Neural cell (in vitro differentiated cells): ENCODE results near the gene FGF1. TPM values are rescaled to one million over a fixed set of nuclear protein-coding genes. Genes with fewer than 3 reads are reported as not detected.

Experiments used
- H2AFZ ChIP-seq: fragments of 200-600, 300-800 bp; sonication (generic), shearing (Covaris generic); 2 replicates; pipeline ENCODE4 v1.6.0; 2014; ENCODE audit warnings: low read depth, mild to moderate bottlenecking, antibody characterized with exemption, low read length, moderate library complexity
- H3F3A ChIP-seq: fragments of 200-600 bp; shearing (Covaris generic); 2 replicates; pipeline ENCODE4 v1.6.1; 2016; ENCODE audit warnings: mild to moderate bottlenecking, moderate library complexity, mixed read lengths, antibody characterized with exemption, low read length; ENCODE audit not compliant: insufficient read depth, poor library complexity, severe bottlenecking
- H3K27ac ChIP-seq: fragments of 200-600, 300-800 bp; sonication (generic), shearing (Covaris generic); 2 replicates; pipeline ENCODE4 v1.5.1; 2014; ENCODE audit warnings: mild to moderate bottlenecking, low read length, moderate library complexity
- H3K27me3 ChIP-seq: fragments of 300-800, 200-600 bp; sonication (generic), shearing (Covaris generic); 2 replicates; pipeline ENCODE4 v1.6.0; 2014; ENCODE audit warnings: mild to moderate bottlenecking, low read depth, low read length, moderate library complexity; ENCODE audit not compliant: insufficient read depth
- H3K36me3 ChIP-seq: fragments of 300-800, 200-600 bp; sonication (generic), shearing (Covaris generic); 2 replicates; pipeline ENCODE4 v1.5.1; 2014; ENCODE audit warnings: mild to moderate bottlenecking, antibody characterized with exemption, low read length, moderate library complexity; ENCODE audit not compliant: insufficient read depth
- H3K4me2 ChIP-seq: fragments of 300-800, 200-600 bp; sonication (generic), shearing (Covaris generic); 2 replicates; pipeline ENCODE4 v1.6.0; 2014; ENCODE audit warnings: mild to moderate bottlenecking, low read length
- H3K4me3 ChIP-seq: fragments of 300-800, 200-600 bp; sonication (generic), shearing (Covaris generic); 2 replicates; pipeline ENCODE4 v1.5.1; 2014; ENCODE audit warnings: mild to moderate bottlenecking, low read length, moderate library complexity
- H3K79me2 ChIP-seq: fragments of 200-600 bp; shearing (Covaris generic); replicated peaks from 2 replicates; pipeline ENCODE4 v1.6.0; 2014; ENCODE audit warnings: mild to moderate bottlenecking, low read length, moderate library complexity; ENCODE audit not compliant: insufficient read depth
- H3K9ac ChIP-seq: fragments of 300-800, 200-600 bp; sonication (generic), shearing (Covaris generic); 2 replicates; pipeline ENCODE4 v1.6.1; 2016; ENCODE audit warnings: mild to moderate bottlenecking, low read length, mixed read lengths
- H3K9me2 ChIP-seq: fragments of 200-600 bp; shearing (Covaris generic); 2 replicates; pipeline ENCODE4 v1.6.1; 2016; ENCODE audit warnings: mild to moderate bottlenecking, low read length, mixed read lengths; ENCODE audit not compliant: insufficient read depth
- H3K9me3 ChIP-seq: fragments of 200-600, 300-800 bp; sonication (generic), shearing (Covaris generic); 2 replicates; pipeline ENCODE4 v1.6.1; 2016; ENCODE audit warnings: mild to moderate bottlenecking, mixed run types, low read length, moderate library complexity, mixed read lengths
- H4K20me1 ChIP-seq: fragments of 200-600 bp; shearing (Covaris generic); 2 replicates; pipeline ENCODE4 v1.6.1; 2016; ENCODE audit warnings: mild to moderate bottlenecking, mixed run types; ENCODE audit not compliant: insufficient read depth
- CTCF ChIP-seq: fragments of 450-650 bp; IDR thresholded peaks from 2 replicates; pipeline ENCODE4 v1.5.1; 2014; ENCODE audit warnings: antibody characterized with exemption, mild to moderate bottlenecking, moderate library complexity; ENCODE audit not compliant: poor library complexity, severe bottlenecking
- EP300 ChIP-seq: fragments of 450-650 bp; conservative IDR thresholded peaks from 2 replicates; pipeline ENCODE4 v1.6.1; 2014; ENCODE audit warnings: antibody characterized with exemption, mild to moderate bottlenecking, moderate library complexity; ENCODE audit not compliant: poor library complexity, severe bottlenecking
- EZH2 ChIP-seq: fragments of 200-600, 300-800 bp; shearing (Covaris generic), sonication (generic); IDR thresholded peaks from 2 replicates; pipeline ENCODE4 v1.6.1; 2014; ENCODE audit warnings: antibody characterized with exemption, low read length, borderline replicate concordance, mild to moderate bottlenecking; ENCODE audit not compliant: insufficient read depth, poor library complexity, severe bottlenecking
- MXI1 ChIP-seq: fragments of 450-650 bp; conservative IDR thresholded peaks from 2 replicates; pipeline ENCODE4 v1.6.1; 2014; ENCODE audit warnings: antibody characterized with exemption, mild to moderate bottlenecking; ENCODE audit not compliant: poor library complexity, severe bottlenecking
- POLR2AphosphoS5 ChIP-seq: IDR thresholded peaks from 2 replicates; pipeline ENCODE4 v1.6.1; 2012
- REST ChIP-seq: IDR thresholded peaks from 2 replicates; pipeline ENCODE4 v1.6.1; 2012; ENCODE audit warnings: borderline replicate concordance
- TAF1 ChIP-seq: IDR thresholded peaks from 2 replicates; pipeline ENCODE4 v1.6.1; 2012; ENCODE audit warnings: low read depth
- polyA plus RNA-seq: library from polyadenylated mRNA; depleted of rRNA; stranded (reverse); fragments of >200 nt; gene quantifications from 2 replicates; pipeline ENCODE4 v1.2.3, GENCODE V29; 2014

FGF1 gene
- polyA plus RNA-seq, 1 donor from 2014 or later, result not detected

- H3K79me2 ChIP-seq, result no peaks in the 10 kb centered on the region
- TF ChIP-seq CTCF (no peak), REST (no peak), POLR2AphosphoS5 (no peak)
- H4K20me1 ChIP-seq, result no peaks in the 10 kb centered on the region
- no peak overlapping the region for H3K27ac ChIP-seq
- H3K4me2 ChIP-seq, result no peak overlapping the region
- H3K9me3 ChIP-seq, result no peaks in the 10 kb centered on the region
- no peaks in the 10 kb centered on the region for H3K36me3 ChIP-seq
- H3K27me3 ChIP-seq, result no peaks in the 10 kb centered on the region
- H3K9me2 ChIP-seq, result no peaks in the 10 kb centered on the region
- no peak overlapping the region for H2AFZ ChIP-seq
- no peak overlapping the region for H3K9ac ChIP-seq
- H3K4me3 ChIP-seq, result no peak overlapping the region
- no peaks in the 10 kb centered on the region for H3F3A ChIP-seq
These were observed 44.2 kb downstream of the FGF1 start for GRCh38 chr5:142641711-142642110.

DNA sequence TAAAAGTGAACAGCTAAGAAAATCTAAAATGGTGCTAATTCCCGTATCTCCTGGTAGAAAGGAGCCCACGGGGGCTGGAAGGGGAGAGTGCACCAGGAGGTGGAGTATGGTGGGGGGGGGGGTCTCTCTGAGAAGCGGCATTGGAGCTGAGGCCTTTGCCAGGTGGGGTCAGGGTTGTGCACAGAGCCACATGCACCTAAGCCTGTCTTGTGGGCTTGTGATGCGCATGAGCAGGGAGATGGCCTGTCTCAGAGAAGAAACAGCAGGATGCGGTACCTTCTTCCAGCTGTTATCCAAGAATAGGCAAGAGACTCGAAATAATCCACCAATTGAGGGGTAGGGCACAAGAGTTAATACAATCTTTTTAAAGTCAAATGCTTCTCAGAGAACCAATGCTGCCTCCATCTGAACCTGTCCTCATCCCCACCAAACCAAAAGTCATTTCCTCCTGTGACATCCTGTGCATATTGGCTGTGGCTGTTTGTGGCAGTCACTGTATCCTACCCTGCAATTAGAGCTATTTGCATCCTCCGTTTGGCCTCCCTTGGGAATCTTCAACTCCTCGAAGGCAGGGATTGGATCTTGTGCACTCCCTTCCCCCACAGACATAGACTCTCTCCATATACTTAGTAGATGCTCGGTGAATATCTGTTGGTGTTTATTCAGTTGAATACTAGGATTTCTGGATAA lies 45.4 kb downstream of the FGF1 start:
- no peak overlapping the region for H3K4me3 ChIP-seq
- H3K9ac ChIP-seq, result no peak overlapping the region
- no peak overlapping the region for H3K27ac ChIP-seq
- TF ChIP-seq EP300 (no peak), REST (no peak), POLR2AphosphoS5 (no peak), MXI1 (no peak), CTCF (no peak), EZH2 (no peak), TAF1 (no peak)
- H3K27me3 ChIP-seq, result no peaks in the 10 kb centered on the region
- H4K20me1 ChIP-seq, result no peaks in the 10 kb centered on the region
- no peak overlapping the region for H3K4me2 ChIP-seq
- H3K9me2 ChIP-seq, result no peaks in the 10 kb centered on the region
- no peaks in the 10 kb centered on the region for H3K9me3 ChIP-seq
- no peaks in the 10 kb centered on the region for H3F3A ChIP-seq
- H2AFZ ChIP-seq, result no peak overlapping the region
- no peaks in the 10 kb centered on the region for H3K79me2 ChIP-seq
- no peaks in the 10 kb centered on the region for H3K36me3 ChIP-seq
